Thyroid gland (tissue), 4 donors: ENCODE data around the gene TEX9. TPM values are rescaled to one million over a fixed set of nuclear protein-coding genes. Genes with fewer than 3 reads are reported as not detected.

ENCODE experiments used
- DNase-seq, 2 donors: peaks; one replicate each; pipeline ENCODE4 v3.0.0-alpha.2; 2019
- H3K27ac ChIP-seq, 3 donors: fragments of 200-600 bp; sonication (generic); 1 replicate in 2 of 3; 2 replicates in 1 of 3; pipeline ENCODE4 v1.5.1; 2016 to 2019; ENCODE audit warnings: mild to moderate bottlenecking in 1 of 3, moderate library complexity in 1 of 3
- H3K27me3 ChIP-seq: fragments of 200-600 bp; sonication (generic); one replicate; pipeline ENCODE4 v1.5.1; 2019
- H3K36me3 ChIP-seq, 2 donors: fragments of 200-600 bp; sonication (generic); one replicate each; pipeline ENCODE4 v1.5.1; 2016 to 2019
- H3K4me1 ChIP-seq, 2 donors: fragments of 200-600 bp; sonication (generic); one replicate each; pipeline ENCODE4 v1.5.1; 2017 to 2019
- H3K4me3 ChIP-seq, 3 donors: fragments of 200-600 bp; sonication (generic); replicated peaks in 1 of 3; 1 replicate in 2 of 3; 2 replicates in 1 of 3; pipeline ENCODE4 v1.5.1; 2016; ENCODE audit warnings: mild to moderate bottlenecking in 1 of 3
- H3K9me3 ChIP-seq: fragments of 200-600 bp; sonication (generic); one replicate; pipeline ENCODE4 v1.5.1; 2017
- POLR2A ChIP-seq, 2 donors: fragments of 450-650 bp; IDR thresholded peaks; one replicate each; pipeline ENCODE4 v1.6.1; 2017; ENCODE audit warnings: antibody characterized with exemption in 2 of 2, mild to moderate bottlenecking in 2 of 2, moderate library complexity in 1 of 2
- WGBS, 2 donors: methylation state at CpG; one replicate each; pipeline ENCODE4 v1.1.5; 2017; 5-methylcytosine and 5-hydroxymethylcytosine counted together
- intact Hi-C: fragments of 100-400 bp; cut with DNase I; formaldehyde crosslinking; loops from one replicate; pipeline ENCODE4 v1.15.1; 2023
- total RNA-seq, 4 donors: library from RNA; depleted of rRNA; stranded (reverse); fragments of >200 nt; gene quantifications; one replicate each; pipeline ENCODE4 v1.2.3, GENCODE V29; 2016
- TF ChIP-seq, protein P1 (sequence below), 6 experiments: fragments of 200-600 bp in 3 of 6; fragments of 450-650 bp in 3 of 6; sonication (generic) in 3 of 6; IDR thresholded peaks; one replicate each; pipeline ENCODE4 v1.5.1; 2016 to 2019; ENCODE audit warnings: antibody characterized with exemption in 6 of 6, mild to moderate bottlenecking in 2 of 6, inconsistent platforms in 1 of 6, moderate library complexity in 1 of 6

The TEX9 gene
- total RNA-seq, 4 donors from 2014 or later: 29.9 to 49.2 (median 40.1) TPM

DNA sequence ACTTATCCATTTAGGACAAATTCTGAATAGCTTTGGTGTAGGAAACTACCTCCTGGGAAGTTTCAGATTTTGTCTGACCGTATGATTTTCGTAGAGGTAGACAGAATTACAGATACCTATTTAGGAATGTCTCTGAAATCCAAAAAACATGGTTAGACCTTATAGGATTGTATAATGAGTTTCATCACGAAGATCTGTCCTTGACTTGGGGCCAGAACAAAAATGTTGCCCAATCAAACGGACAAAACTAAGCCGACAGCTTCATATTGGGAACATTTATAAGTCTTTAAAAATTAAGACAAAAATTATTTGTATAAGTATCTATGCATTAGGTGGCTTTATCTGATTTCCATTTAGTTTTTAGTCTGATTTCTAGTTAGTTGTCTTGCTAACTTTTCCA lies 67.1 kb downstream of the TEX9 start:
- Histone ChIP-seq H3K4me1 (no peaks in the 10 kb centered on the region), H3K36me3 (no peaks in the 10 kb centered on the region), H3K27me3 (no peaks in the 10 kb centered on the region), H3K4me3 (no peak overlapping the region), H3K9me3 (no peaks in the 10 kb centered on the region), H3K27ac (no peak overlapping the region)
- TF ChIP-seq, protein P1, sequence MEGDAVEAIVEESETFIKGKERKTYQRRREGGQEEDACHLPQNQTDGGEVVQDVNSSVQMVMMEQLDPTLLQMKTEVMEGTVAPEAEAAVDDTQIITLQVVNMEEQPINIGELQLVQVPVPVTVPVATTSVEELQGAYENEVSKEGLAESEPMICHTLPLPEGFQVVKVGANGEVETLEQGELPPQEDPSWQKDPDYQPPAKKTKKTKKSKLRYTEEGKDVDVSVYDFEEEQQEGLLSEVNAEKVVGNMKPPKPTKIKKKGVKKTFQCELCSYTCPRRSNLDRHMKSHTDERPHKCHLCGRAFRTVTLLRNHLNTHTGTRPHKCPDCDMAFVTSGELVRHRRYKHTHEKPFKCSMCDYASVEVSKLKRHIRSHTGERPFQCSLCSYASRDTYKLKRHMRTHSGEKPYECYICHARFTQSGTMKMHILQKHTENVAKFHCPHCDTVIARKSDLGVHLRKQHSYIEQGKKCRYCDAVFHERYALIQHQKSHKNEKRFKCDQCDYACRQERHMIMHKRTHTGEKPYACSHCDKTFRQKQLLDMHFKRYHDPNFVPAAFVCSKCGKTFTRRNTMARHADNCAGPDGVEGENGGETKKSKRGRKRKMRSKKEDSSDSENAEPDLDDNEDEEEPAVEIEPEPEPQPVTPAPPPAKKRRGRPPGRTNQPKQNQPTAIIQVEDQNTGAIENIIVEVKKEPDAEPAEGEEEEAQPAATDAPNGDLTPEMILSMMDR (IDR thresholded peaks at IDR 0.05): no peak
- no peak for TF ChIP-seq POLR2A (IDR thresholded peaks at IDR 0.05)
- intact Hi-C loops: no loop called here
- no peak for DNase-seq
- 95% methylated on average over 5 of the region's 5 CpGs for WGBS, 2 donors

DNA sequence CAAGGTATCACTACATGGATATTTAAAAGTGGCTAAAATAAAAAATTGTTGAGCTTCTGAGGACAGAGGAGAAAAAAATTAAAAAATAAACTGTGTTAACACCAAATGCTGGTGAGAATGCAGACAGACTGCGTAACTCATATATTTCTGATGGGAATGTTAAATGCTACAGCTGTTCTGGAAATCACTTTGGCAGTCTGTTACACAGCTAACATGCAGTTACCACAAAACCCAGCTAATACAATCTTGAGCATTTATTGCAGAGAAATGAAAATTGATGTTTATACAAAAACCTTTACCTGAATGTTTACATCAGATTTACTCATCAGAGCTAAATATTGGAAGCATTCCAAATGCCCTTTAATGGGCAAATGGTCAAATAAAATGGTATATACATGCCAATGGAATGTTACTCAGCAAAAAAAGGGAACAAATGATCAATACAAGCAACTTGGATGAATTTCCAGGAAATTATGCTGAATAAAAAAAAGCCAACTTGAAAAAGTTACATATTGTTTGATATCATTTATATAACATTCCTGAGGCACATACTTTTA lies 75.1 kb downstream of the TEX9 start:
- no peak overlapping the region for H3K27ac ChIP-seq
- intact Hi-C loops: no loop called here
- H3K9me3 ChIP-seq: no peaks in the 10 kb centered on the region
- H3K36me3 ChIP-seq: no peaks in the 10 kb centered on the region
- H3K27me3 ChIP-seq: no peaks in the 10 kb centered on the region
- H3K4me1 ChIP-seq: no peaks in the 10 kb centered on the region
- H3K4me3 ChIP-seq: no peak overlapping the region
- 92 to 100% methylated on average over 1 of the region's 1 CpG for WGBS, 2 donors
- no peak for DNase-seq
- TF ChIP-seq, protein P1 (IDR thresholded peaks at IDR 0.05): no peak
- TF ChIP-seq POLR2A (IDR thresholded peaks at IDR 0.05): no peak

DNA sequence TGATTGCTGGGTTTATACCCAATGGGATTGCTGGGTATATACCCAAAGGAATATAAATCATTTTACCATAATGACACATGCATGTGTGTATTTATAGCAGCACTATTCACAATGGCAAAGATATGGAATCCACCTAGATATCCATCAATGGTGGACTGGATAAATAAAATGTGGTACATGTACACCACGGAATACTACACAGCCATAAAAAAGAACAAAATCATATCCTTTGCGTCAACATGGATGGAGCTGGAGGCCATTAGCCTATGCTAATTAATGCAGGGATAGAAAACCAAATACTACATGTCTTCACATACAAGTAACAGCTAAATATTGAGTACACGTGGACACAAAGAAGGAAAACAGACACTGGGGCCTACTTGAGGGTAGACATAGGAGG lies 77.1 kb downstream of the TEX9 start:
- no peaks in the 10 kb centered on the region for H3K27me3 ChIP-seq
- DNase-seq: no peak
- no peaks in the 10 kb centered on the region for H3K9me3 ChIP-seq
- no peak overlapping the region for H3K4me3 ChIP-seq
- intact Hi-C loops: no loop called here
- no peak for TF ChIP-seq POLR2A (IDR thresholded peaks at IDR 0.05)
- TF ChIP-seq, protein P1 (IDR thresholded peaks at IDR 0.05): no peak
- no peaks in the 10 kb centered on the region for H3K36me3 ChIP-seq
- 96 to 97% methylated on average over 3 of the region's 3 CpGs for WGBS, 2 donors
- no peaks in the 10 kb centered on the region for H3K4me1 ChIP-seq
- H3K27ac ChIP-seq: no peak overlapping the region

DNA sequence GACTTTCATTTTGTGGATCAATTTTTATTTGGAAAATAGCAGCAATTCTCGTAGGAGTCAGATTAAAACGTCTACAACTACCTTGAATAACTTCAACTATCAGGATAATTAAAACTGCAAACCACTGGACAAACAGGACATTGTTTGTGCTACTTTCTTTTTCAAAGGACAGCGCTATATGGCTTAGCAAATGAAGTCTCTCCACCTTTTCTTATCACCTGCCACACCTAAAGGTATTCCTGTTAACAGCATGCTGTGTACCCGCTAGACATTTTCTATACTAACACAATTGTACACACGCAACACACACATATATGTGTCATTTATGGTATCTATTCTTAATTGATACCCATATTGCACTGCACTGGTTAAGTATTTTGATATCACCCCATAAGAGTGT lies 80.5 kb downstream of the TEX9 start:
- no peaks in the 10 kb centered on the region for H3K9me3 ChIP-seq
- no peaks in the 10 kb centered on the region for H3K4me1 ChIP-seq
- DNase-seq: no peak
- intact Hi-C loops: no loop called here
- H3K27me3 ChIP-seq: no peaks in the 10 kb centered on the region
- H3K4me3 ChIP-seq: no peak overlapping the region
- TF ChIP-seq, protein P1 (IDR thresholded peaks at IDR 0.05): no peak
- TF ChIP-seq POLR2A (IDR thresholded peaks at IDR 0.05): no peak
- 93 to 99% methylated on average over 5 of the region's 5 CpGs for WGBS, 2 donors
- H3K36me3 ChIP-seq: no peaks in the 10 kb centered on the region
- no peak overlapping the region for H3K27ac ChIP-seq

DNA sequence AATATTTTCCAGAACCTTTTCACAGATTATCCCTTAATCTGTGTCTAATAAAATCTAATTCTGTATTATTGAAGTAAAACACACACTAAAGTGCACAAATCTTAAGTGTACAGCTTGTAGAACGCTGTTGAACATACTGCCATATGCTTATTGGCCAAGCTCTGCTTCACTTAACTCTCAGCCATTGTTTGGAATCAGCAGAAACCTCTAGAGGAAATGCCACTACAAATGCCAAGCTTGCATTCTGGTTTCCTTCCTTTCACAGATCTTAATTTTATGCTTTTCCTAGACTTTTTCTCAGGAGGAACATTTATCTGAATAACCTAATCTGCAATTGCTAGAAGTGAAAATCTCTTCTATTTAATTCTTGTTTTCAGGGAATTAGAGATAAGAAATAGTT lies 89.6 kb downstream of the TEX9 start:
- H3K4me3 ChIP-seq: no peak overlapping the region
- H3K27ac ChIP-seq: no peak overlapping the region
- no peaks in the 10 kb centered on the region for H3K27me3 ChIP-seq
- 40 to 57% methylated on average over 1 of the region's 1 CpG for WGBS, 2 donors
- no peak for DNase-seq
- no peak for TF ChIP-seq POLR2A (IDR thresholded peaks at IDR 0.05)
- TF ChIP-seq, protein P1 (IDR thresholded peaks at IDR 0.05): no peak
- no peaks in the 10 kb centered on the region for H3K36me3 ChIP-seq
- intact Hi-C loops: no loop called here
- no peaks in the 10 kb centered on the region for H3K9me3 ChIP-seq
- H3K4me1 ChIP-seq: no peaks in the 10 kb centered on the region
